ENCODE measurements around the gene DOK6.

The DOK6 gene

DNA sequence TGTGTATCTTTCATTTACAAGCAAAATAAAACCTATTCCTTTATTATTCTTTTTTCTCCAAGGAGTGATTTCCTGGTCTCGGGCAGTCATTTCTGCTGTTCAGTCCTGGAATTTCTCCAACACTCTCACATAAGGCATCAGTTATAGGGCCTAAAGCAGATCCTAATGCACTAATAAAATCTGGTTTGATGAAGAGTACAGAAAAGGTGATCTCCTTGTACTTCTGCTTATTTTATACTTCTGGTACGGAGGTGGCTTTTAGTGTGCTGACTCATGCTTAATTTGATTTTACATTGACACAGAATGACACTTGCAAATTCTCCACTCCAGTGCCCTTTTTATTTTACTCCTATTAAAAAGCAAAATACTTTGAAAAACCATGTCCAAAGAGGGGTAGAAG is 157.4 kb downstream of the DOK6 start:
- no peak for DNase-seq (ENCODE audit: insufficient read length, low spot score)
- TF ChIP-seq POLR2A (IDR thresholded peaks at IDR 0.05; ENCODE audit: low read depth, low read length): no peak
- TF ChIP-seq SPI1 (IDR thresholded peaks at IDR 0.05; ENCODE audit: low read depth, low read length): no peak
- no peak for TF ChIP-seq POLR2AphosphoS5 (IDR thresholded peaks at IDR 0.05; ENCODE audit: low read depth, low read length)
- no peak for TF ChIP-seq POU2F2 (IDR thresholded peaks at IDR 0.05; ENCODE audit: low read depth, low read length)
- no peak for TF ChIP-seq TAF1 (IDR thresholded peaks at IDR 0.05; ENCODE audit: low read depth, low read length)
- no peak for TF ChIP-seq PAX5 (IDR thresholded peaks at IDR 0.05; ENCODE audit: insufficient read depth, low read length, severe bottlenecking)
- FAIRE-seq: no peak

DNA sequence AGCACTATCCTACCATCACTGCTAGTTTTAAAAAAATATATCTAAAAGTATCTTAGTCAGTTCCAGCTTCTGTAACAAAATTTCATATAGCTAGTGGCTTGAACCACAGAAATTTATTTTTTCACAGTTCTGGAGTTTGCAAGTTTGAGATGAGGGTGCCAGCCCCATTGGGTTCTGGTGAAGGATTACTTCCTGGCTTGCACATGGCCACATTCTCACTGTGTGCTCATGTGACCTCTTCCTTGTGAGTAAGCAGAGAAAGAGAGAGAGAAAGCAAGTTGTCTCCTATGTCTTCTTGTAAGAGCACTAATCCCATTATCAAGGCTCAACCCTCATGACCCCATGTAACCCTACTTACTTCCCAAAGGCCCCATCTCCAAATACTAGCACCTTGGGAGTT is 158.9 kb downstream of the DOK6 start:
- DNase-seq (ENCODE audit: insufficient read length, low spot score) (no peak), FAIRE-seq (no peak)
- no peak for TF ChIP-seq POLR2AphosphoS5 (IDR thresholded peaks at IDR 0.05; ENCODE audit: low read depth, low read length)
- no peak for TF ChIP-seq PAX5 (IDR thresholded peaks at IDR 0.05; ENCODE audit: insufficient read depth, low read length, severe bottlenecking)
- no peak for TF ChIP-seq SPI1 (IDR thresholded peaks at IDR 0.05; ENCODE audit: low read depth, low read length)
- no peak for TF ChIP-seq TAF1 (IDR thresholded peaks at IDR 0.05; ENCODE audit: low read depth, low read length)
- no peak for TF ChIP-seq POU2F2 (IDR thresholded peaks at IDR 0.05; ENCODE audit: low read depth, low read length)
- no peak for TF ChIP-seq POLR2A (IDR thresholded peaks at IDR 0.05; ENCODE audit: low read depth, low read length)

DNA sequence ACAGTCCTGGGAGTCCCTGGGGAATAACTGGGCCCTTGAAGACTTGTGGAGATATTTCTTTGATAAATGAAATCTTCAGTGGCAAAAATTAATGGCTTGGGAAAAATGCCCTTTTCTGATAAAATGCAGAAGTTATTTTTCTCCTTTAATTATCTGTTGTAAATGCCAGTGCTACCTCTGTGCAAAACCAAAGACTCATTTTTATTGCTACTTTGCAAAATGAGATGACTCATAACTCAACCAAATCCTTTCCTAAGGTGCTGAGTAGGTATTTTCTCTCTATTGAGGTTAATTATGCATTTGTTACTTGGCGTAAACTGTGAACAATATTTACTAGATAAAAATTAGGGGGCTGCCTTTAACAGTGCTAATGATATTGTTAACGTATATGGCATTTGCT is 163.9 kb downstream of the DOK6 start:
- TF ChIP-seq SPI1 (IDR thresholded peaks at IDR 0.05; ENCODE audit: low read depth, low read length) (no peak), PAX5 (IDR thresholded peaks at IDR 0.05; ENCODE audit: insufficient read depth, low read length, severe bottlenecking) (no peak)
- FAIRE-seq: no peak
- DNase-seq (ENCODE audit: insufficient read length, low spot score): no peak

DNA sequence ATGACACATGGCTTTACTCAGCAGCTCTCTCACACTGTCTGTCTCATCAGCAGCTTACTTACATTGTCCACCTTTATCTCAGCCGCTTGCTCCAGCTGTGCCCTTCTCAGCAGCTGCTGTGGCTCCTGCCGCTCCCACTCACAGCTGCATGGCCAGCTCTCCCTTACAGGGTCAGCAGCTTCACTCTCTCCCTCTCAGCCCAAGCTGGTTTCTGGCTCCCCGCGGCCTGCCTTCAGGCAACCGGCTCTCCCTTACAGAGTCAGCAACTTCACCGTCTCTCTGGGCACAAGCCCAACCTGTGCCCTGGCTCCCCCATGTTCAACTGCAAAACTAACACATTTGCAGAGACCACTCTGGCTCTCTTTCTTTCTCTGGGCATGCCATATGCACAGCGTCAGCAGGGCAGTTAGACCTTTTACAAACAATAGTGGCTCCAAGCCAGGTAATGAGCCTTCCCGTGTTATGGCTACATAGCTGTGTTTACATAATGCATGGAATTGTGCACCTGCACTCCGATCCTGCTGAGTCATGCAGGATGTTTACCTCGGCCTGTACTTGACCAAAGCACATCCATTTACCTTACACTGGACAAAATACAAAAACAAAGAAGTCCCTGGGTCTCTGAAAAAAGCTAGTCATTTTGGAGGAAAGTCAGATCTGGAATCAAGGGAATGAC is 167.3 kb downstream of the DOK6 start:
- no peak for FAIRE-seq
- DNase-seq (ENCODE audit: insufficient read length, low spot score): no peak
- TF ChIP-seq PAX5 (IDR thresholded peaks at IDR 0.05; ENCODE audit: insufficient read depth, low read length, severe bottlenecking): no peak
- no peak for TF ChIP-seq TAF1 (IDR thresholded peaks at IDR 0.05; ENCODE audit: low read depth, low read length)
- no peak for TF ChIP-seq SPI1 (IDR thresholded peaks at IDR 0.05; ENCODE audit: low read depth, low read length)
- TF ChIP-seq POU2F2 (IDR thresholded peaks at IDR 0.05; ENCODE audit: low read depth, low read length): no peak
- no peak for TF ChIP-seq POLR2AphosphoS5 (IDR thresholded peaks at IDR 0.05; ENCODE audit: low read depth, low read length)
- TF ChIP-seq POLR2A (IDR thresholded peaks at IDR 0.05; ENCODE audit: low read depth, low read length): no peak

DNA sequence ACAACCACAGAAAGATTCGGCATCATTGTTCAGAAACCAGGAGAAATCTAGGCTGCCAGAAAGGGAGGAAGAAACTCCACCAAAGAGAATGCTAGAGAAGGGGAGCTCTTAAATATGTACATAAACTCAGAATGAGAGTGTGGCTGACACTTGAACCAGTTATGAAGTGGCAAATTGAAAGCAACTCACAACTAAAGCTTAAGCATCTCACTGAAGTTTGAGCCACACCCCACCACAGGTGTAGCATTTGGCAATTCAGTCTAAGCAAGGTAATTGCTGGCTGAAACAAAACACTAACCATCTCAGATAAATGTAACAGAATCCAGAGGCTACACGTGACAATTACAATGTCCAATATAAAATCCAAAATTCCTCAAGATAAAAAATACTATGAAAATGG is 168.4 kb downstream of the DOK6 start:
- no peak for TF ChIP-seq POLR2A (IDR thresholded peaks at IDR 0.05; ENCODE audit: low read depth, low read length)
- no peak for TF ChIP-seq TAF1 (IDR thresholded peaks at IDR 0.05; ENCODE audit: low read depth, low read length)
- no peak for TF ChIP-seq POU2F2 (IDR thresholded peaks at IDR 0.05; ENCODE audit: low read depth, low read length)
- no peak for TF ChIP-seq PAX5 (IDR thresholded peaks at IDR 0.05; ENCODE audit: insufficient read depth, low read length, severe bottlenecking)
- no peak for TF ChIP-seq SPI1 (IDR thresholded peaks at IDR 0.05; ENCODE audit: low read depth, low read length)
- TF ChIP-seq POLR2AphosphoS5 (IDR thresholded peaks at IDR 0.05; ENCODE audit: low read depth, low read length): no peak
- DNase-seq (ENCODE audit: insufficient read length, low spot score) (no peak), FAIRE-seq (no peak)

DNA sequence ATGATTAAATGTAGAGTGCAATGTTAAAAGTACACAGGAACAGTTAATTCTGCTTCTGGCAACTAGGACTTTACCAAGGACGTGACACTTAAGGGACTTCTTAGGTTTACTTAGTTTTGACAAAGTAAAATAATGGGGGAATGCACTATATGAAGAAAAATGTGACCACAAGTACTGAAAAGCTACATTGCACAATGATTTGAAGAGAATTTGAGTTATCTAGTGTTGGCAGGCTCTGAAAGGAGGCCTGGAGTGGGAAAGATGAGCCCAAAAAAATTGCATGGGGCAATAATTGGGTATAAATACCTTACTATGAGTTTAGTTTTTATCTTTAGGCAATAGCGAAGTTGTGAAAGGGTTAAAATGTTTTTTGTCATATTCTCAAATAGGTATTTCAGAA is 173.7 kb downstream of the DOK6 start:
- TF ChIP-seq PAX5 (IDR thresholded peaks at IDR 0.05; ENCODE audit: insufficient read depth, low read length, severe bottlenecking) (no peak), POLR2AphosphoS5 (IDR thresholded peaks at IDR 0.05; ENCODE audit: low read depth, low read length) (no peak), SPI1 (IDR thresholded peaks at IDR 0.05; ENCODE audit: low read depth, low read length) (no peak), POLR2A (IDR thresholded peaks at IDR 0.05; ENCODE audit: low read depth, low read length) (no peak), POU2F2 (IDR thresholded peaks at IDR 0.05; ENCODE audit: low read depth, low read length) (no peak), TAF1 (IDR thresholded peaks at IDR 0.05; ENCODE audit: low read depth, low read length) (no peak)
- FAIRE-seq (no peak), DNase-seq (ENCODE audit: insufficient read length, low spot score) (no peak)

DNA sequence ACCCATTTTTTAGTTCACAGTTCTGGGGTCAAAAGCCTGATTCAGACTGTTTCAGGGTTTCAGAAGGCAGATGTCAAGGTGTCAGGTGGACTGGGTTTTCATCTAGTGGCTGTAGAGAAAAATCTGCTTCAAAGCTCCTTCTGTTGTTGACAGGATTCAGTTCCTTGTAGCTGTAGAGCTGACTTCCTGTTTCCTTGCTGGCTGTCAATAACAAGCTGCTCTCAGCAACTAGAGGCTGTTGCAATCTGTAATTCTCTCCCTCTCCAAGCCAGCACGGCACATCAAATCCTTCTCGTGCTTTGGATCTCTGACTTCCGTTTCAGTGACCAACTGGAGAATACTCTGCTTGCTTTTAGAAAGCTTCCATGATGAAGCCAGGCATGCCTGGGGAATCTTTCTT is 179.4 kb downstream of the DOK6 start:
- DNase-seq (ENCODE audit: insufficient read length, low spot score): no peak
- FAIRE-seq: no peak
- TF ChIP-seq POLR2AphosphoS5 (IDR thresholded peaks at IDR 0.05; ENCODE audit: low read depth, low read length): no peak
- TF ChIP-seq SPI1 (IDR thresholded peaks at IDR 0.05; ENCODE audit: low read depth, low read length): peak; percentile 79

DNA sequence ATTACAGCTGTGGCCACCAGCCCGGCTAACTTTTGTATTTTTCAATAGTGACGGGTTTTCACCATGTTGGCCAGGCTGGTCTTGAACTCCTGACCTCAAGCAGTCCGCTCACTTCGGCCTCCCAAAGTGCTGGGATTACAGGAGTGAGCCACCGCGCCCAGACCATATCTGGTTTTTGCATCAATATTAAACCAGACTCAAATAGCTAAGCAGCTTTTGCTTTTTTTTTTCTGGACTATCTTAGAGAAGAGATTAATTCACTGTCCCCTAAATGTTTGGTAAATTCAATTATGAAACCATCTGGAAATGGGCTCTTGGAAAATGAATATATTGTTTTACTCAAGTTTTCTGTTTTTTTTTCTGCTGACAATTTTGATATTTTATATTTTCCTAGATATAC is 183.7 kb downstream of the DOK6 start:
- TF ChIP-seq POLR2A (IDR thresholded peaks at IDR 0.05; ENCODE audit: low read depth, low read length): no peak
- TF ChIP-seq PAX5 (IDR thresholded peaks at IDR 0.05; ENCODE audit: insufficient read depth, low read length, severe bottlenecking): no peak
- TF ChIP-seq POLR2AphosphoS5 (IDR thresholded peaks at IDR 0.05; ENCODE audit: low read depth, low read length): no peak
- no peak for TF ChIP-seq TAF1 (IDR thresholded peaks at IDR 0.05; ENCODE audit: low read depth, low read length)
- TF ChIP-seq POU2F2 (IDR thresholded peaks at IDR 0.05; ENCODE audit: low read depth, low read length): no peak
- TF ChIP-seq SPI1 (IDR thresholded peaks at IDR 0.05; ENCODE audit: low read depth, low read length): no peak
- DNase-seq (ENCODE audit: insufficient read length, low spot score) (no peak), FAIRE-seq (no peak)

DNA sequence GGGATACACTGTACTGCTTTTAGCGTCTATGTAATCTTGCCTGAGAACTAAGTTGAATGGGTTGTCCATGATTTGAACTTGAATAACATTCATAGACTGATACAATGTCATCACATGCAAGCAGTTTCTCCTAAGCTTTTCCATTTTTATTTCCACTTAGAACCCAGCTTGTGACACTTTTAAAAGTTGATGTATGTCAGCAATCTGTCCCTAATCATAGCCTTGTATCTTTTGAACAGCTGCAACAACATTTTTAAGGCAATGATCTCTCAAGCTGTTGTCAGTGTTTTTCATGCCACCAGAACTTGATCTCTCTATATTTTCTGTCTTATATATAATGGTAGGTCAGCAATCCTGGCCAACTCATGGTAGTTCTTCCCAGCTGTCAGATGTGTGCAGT is 185.0 kb downstream of the DOK6 start:
- DNase-seq (ENCODE audit: insufficient read length, low spot score) (no peak), FAIRE-seq (no peak)
- TF ChIP-seq POU2F2 (IDR thresholded peaks at IDR 0.05; ENCODE audit: low read depth, low read length): no peak
- no peak for TF ChIP-seq PAX5 (IDR thresholded peaks at IDR 0.05; ENCODE audit: insufficient read depth, low read length, severe bottlenecking)
- TF ChIP-seq SPI1 (IDR thresholded peaks at IDR 0.05; ENCODE audit: low read depth, low read length): no peak
- no peak for TF ChIP-seq POLR2AphosphoS5 (IDR thresholded peaks at IDR 0.05; ENCODE audit: low read depth, low read length)
- no peak for TF ChIP-seq POLR2A (IDR thresholded peaks at IDR 0.05; ENCODE audit: low read depth, low read length)
- TF ChIP-seq TAF1 (IDR thresholded peaks at IDR 0.05; ENCODE audit: low read depth, low read length): no peak

DNA sequence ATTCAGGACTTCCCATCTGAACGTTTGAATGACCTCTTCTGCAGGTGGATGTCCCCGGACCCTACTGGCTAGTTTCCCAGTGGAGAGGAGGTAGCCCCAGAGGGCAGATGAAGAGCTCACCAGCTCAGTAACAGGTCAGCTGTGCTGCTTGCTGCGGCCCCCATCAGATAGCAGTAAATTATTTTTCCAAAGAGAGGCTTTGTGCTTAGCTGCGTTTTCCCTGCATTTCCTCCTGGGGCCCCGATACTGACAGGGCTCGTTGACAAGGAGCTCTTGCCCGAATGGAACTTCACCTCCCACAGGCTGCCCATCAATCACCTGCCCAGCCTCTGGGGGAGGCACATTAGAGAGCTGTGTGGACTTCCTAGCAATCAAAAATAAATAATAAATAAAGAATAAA is 185.8 kb downstream of the DOK6 start:
- no peak for DNase-seq (ENCODE audit: insufficient read length, low spot score)
- no peak for TF ChIP-seq POLR2A (IDR thresholded peaks at IDR 0.05; ENCODE audit: low read depth, low read length)
- TF ChIP-seq TAF1 (IDR thresholded peaks at IDR 0.05; ENCODE audit: low read depth, low read length): no peak
- TF ChIP-seq POLR2AphosphoS5 (IDR thresholded peaks at IDR 0.05; ENCODE audit: low read depth, low read length): no peak
- FAIRE-seq: no peak

All from GM12891 (cell line).